ENCODE measurements around the gene WDR31. TPM values are rescaled to one million over a fixed set of nuclear protein-coding genes. Genes with fewer than 3 reads are reported as not detected.
"Not testable (repeated sequence)": the region's sequence is repeated elsewhere in the genome, so short reads cannot be mapped to it uniquely, and the experiment has no call there.

WDR31 gene
- total RNA-seq, 1 donor from 2014 or later: 1.7 TPM

DNA sequence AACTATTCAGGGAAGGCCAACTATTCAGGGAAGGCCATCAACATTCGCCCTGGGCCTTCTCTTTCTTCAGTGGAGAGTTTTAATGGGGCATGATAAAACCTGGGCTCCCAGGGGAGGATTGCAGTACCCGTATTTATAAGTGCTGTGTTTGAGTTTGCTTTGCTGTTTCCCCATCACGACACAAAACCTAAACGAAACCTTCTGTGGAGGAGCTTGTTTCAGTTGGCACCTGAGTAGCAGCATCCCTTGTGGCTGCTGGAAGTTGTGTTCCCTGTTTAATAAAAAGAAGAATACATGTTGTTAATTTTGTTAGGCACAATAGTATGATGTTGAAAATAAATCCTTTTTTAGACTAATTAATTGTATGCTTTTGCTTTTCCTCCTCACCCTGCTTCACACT lies 8.3 kb downstream of the WDR31 start:
- DNase-seq: no peak

DNA sequence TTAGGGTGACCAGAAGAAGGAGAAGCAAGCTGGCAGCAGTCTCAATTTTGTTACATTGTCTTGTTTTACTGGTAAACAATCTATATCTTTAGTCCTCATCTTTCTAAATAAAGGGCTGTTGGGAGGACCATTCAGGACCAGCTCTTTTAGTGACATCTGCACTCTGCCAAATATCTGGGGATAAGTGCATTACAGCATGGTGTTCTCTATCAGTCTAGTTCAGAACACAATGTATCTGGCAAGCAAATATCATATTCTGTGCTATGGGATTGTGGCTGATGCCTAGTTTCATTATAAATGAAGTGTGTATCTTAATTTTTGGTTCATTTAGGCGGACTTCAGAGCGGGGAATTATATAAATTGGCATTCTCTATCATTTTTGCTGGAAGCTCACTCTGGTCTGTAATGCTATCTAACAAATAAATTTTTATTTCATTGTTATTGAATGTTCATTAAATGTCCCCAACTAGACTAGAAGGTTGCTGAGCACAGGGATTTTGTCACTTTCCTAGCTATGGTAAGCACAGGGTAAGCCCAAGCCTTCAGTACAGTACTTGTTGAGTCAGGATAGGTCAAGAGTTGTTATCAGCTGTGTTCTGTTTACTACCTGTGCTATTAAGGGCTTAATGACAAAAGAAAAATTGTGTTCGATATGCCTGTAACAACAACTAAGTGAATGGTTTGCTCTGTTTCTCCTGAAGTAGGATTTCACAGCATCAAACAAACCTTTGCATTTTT lies 11.9 kb downstream of the WDR31 start:
- no peak for DNase-seq

DNA sequence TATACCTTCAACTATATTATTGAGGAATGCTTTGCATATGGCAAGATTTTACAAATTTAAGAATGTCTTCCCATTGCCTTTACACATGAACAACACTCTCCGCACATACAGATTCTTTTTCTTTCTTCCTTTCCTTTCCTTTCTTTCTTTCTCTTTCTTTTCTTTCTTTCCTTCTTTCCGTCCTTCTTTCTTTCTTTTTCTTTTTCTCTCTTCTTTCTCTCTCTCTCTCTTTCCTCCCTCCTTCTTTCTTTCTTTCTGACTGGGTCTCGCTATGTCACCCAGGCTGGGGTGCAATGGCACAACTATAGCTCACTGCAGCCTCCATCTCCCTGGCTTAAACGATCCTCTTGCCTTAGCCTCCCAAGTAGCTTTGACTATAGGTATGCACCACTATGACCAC lies 13.8 kb downstream of the WDR31 start:
- no peak for DNase-seq

DNA sequence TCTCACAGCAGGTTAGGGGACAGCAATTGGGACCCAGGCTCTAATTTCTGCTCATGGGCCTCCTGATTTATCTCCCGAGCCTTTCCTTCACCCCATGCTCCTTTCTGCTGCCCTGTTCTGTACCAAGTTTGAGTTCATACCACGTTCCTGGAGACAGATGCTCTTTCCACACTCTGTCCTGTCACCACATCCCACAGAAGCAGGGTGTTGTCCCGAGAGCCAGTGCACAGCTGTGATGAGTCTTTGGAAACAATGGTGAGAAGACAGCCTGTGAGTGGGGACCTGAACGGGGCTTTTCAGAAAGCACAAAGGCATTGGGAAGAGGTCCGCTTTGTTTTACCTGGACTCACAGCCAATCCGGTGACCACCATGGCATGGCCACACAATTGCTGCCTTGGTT lies 17.4 kb downstream of the WDR31 start:
- DNase-seq: no peak

DNA sequence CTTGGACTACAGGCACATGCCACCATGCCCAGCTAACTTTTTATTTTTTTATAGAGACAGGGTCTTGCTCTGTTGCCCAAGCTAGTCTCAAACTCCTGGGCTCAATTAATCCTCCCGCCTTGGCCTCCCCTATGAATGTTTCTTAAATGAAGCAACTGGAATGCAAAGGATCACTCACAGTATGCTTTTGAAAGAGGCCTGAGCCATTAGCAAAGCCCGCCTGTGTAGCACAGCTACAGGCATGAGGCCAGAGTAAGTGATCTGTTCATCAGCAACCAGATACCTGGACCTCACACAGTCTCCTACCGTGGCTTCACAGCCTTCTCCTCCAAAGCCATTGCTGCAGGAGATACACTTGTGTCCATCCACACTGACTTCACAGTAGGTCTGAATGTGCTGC lies 20.0 kb downstream of the WDR31 start:
- no peak for DNase-seq

DNA sequence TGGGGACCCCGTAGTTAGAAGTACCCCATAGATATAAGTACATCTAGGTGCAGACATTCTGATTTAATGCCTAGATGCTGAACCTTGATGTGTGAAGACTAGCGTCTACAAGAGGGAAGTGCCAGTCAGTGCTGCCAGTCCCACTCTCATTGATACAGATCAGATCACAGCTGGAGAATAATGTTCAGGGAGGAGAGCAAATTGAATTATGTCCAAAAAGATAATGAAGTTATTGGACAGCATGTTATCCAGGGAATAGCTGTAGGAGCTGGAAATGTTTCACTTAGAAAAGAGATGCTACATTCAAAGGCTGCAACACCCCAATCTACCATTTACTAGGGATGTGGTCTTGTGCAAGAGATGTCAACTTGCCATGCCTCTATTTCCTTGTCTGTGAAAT lies 21.0 kb downstream of the WDR31 start:
- no peak for DNase-seq

DNA sequence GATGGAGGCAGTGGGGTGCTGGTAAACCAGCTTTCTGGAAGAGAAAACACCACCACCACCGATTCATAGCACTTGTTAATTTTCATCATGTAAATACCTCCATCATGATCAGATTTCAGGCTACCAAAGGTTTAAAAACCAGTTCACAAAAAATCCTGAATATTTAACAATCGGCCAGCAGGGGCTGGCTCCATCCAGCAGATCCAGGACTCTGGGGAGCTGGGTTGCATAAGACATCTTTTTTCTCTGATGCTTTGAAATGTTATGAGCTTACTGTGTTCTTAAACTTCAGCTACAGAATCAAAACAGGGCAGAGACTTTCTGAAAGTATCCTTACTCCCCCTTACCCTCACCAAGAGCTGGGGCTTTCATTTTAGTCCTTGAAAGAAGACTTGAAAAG lies 22.3 kb downstream of the WDR31 start:
- no peak for DNase-seq

DNA sequence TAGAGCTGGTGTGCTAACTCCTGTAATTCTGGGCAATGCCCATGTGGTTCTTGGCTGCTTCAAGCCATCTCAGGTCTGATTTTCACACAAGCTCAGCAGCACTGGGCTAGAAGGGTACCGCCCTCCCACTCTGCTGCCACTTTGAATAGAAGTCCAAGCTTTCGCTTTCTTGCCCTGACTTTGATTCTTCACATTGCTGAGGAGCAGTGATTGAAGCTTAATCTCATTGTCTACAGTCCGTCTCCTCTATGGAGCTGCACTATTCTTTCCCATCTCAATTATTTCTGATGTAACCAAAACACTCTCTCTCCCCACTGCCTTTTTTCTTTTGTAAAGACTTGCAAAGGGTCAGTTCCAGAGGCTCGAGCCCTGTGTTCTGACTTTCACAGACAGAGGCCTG lies 24.0 kb downstream of the WDR31 start:
- no peak for DNase-seq

DNA sequence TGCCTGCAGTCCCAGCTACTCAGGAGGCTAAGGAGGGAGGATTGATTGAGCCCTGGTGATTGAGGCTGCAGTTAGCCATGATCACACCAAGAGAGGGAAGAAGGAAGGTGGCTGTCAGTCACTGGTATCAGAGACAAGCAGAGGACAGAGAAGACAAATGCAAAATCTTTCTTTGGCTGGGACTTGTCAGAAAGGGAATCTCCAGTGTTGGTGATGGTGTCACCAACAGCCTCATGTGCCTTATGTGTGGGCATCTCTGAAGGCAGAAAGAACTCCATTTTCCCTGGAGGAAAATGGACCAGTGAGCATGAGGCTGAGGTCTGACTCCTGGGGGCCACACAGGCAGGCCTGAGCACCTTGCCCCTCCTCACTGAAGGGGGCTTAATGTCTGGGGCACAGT lies 24.8 kb downstream of the WDR31 start:
- no peak for DNase-seq

DNA sequence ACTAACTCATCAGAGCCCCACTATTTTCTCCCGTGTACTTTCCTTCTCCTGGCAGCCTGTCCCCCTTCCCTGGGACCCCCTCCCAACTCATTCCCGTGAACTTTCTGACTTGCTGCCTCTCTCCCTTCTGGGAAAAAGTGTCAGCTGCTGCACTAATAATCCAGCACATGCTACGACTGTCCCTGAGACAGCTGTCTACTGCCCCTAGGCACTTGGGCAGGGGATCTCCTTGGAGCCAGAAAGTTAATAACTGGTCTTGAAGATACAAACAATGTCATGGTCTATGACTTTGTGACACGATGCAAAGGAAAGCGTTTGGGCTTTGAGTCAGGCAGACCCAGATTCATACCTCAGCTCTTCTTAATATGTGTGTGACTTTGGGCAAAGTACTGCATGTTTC lies 26.8 kb downstream of the WDR31 start:
- DNase-seq: no peak

DNA sequence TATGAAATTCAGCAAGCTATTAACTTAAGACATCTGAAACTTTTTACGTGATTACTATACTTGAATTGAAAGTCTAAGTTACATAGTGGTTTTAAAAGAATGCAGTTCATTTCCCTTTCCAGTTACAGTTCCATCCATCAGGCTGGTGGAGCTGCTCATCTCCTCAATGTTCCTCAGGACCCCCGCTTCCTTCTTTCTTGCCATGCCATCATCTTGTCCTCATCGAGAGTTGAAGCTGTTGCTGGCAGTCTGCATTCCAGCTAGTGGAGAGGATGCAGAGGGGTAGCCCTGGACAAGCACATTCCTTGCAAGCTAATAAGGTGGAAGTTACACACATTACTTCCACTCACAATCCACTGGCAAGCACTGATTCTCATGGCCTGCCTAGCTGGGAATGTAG lies 28.1 kb downstream of the WDR31 start:
- no peak for DNase-seq

DNA sequence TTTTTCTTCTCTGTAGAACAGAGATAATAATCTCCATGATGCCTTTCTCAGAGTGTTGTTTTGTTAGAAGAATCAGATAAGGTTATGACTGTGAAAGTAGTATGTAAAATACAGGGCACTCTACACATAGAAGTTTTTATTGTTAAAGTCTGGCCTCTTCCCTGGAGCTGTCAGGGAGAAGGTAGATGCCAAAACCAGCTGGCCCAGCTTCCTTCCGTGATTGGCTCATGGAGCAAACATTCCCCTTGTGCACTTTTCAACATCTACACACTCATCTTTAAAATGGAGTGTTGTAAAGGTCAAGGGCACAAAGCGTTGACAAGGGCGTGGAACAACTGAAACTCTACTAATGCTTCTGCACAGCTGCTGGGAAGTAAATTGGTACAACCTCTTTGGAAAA lies 29.5 kb downstream of the WDR31 start:
- no peak for DNase-seq

DNA sequence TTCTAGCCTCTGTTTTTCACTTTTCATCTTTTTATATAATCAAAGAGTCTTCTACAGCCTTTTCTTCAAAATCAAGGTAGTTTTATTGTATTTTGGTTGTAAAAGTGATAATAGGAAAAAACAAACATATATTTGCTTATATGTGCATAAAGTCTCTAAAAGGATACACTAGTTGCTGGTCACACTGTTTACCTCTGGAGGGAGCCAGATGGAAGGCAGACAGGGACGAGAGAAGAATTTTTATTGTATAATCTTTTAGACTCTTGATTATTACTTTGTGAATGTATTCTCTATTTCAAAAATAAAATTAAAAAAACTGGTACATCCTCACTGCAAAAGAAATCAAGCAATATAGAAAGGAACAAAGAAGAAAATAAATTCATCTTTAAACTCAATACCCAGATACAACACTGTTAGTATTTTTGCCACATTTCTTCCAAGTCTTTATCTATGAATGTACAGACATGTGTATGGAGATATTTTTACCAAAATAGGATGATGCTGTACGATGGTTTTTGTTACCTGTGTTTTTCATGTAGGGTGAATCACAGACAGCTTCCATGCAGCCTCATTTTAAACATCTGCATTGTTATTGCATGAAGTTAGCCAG lies 30.8 kb downstream of the WDR31 start:
- DNase-seq: no peak

DNA sequence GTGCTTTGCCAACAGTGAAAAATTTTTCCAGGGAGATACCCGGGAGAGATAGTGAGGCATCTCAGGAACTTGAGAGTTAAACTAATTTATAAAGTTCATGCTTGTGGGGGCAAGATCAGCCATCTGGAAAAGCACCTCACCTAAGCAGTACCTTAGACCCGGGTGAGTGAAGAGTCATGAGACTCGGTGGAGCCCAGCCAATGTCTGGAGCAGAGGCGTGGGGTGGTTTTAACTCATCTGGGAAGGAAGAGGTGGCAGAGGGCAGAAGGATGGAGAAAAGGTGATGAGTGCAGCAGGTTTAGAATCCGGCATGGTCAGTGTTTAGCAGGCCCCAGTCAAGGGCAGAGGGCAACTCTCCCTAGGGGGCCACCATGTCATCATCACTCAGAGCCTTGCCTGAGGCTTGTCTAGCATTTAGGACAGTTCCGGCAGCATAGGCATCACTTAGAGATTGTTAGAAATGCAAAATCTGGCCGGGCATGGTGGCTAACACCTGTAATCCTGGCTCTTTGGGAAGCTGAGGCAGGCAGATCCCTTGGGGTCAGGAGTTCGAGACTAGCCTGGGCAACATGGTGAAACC lies 32.6 kb downstream of the WDR31 start:
- no peak for DNase-seq

DNA sequence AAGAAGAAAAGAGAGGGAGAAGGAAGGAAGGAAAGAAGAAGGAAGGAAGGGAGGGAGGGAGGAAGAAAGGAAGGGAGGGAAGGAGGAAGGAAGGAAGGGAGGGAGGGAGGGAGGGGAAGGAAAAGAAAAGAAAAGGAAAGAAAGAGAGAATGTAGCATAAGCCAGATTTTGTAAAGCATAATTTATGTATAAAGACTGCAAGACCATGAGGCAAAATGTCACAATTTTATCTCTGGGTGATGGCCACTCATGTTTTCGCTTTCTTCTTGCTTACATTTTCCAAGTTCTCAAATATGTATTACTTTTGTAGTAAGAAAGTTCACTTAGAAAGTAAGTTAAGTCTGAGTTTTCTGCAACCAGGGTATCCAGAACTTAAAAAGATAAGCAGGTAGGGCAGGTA lies 33.5 kb downstream of the WDR31 start:
- DNase-seq: no peak

DNA sequence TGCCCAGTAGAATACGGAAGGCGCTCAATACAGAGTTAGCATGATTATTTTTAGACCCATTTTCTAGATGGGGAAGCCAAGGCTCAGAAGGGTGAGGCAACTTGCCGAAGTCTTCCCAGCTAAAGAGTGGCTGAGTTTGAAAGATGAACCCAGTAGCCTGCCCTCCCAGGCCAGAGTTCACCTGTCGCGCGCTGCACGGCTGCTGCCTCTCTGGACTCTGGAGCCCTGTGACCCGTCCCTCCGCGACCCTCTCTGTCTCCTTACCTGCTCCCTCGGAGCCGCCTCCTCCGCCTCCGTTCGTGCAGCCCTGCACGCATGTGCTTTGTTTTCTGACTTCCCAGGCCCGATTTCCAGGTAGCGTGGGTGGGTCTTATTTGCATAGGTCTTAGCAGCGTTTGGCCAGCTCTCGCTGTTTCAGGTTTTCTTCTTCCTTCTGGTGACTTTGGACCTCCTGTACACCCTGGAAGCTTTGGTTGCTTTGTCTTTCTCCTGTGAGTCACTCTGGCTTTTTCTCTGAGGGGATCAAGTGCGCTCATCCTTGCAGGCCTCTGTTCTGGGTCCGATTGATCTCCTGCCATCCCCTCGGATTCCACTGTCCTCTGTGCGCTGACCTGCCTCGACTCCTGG lies 37.2 kb downstream of the WDR31 start, which contains the start of gene RNF183:
TSS of gene RNF183 (minus strand) at position 585 of the 627 bp plus-strand sequence. CDS start 5,192 bp downstream, outside the sequence.
- DNase-seq: no peak

DNA sequence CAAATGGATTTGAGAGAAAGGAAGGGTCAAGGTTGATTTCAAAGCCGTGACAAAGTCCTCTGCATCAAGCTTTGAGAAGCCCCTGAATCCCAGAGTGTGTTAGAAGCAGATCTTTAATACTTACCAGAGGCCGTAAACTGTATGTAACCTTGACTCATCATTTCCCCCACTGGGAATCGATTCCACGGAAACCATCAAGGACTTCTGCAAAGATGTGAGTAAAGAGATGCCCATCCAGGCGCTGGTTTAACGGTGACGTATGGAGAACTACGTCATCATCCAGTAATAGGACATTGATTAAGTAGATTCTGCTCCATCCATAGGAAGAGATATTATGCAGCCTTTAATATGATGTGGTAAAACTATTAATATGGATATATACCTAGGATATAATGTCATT lies 38.5 kb downstream of the WDR31 start:
- DNase-seq: no peak

DNA sequence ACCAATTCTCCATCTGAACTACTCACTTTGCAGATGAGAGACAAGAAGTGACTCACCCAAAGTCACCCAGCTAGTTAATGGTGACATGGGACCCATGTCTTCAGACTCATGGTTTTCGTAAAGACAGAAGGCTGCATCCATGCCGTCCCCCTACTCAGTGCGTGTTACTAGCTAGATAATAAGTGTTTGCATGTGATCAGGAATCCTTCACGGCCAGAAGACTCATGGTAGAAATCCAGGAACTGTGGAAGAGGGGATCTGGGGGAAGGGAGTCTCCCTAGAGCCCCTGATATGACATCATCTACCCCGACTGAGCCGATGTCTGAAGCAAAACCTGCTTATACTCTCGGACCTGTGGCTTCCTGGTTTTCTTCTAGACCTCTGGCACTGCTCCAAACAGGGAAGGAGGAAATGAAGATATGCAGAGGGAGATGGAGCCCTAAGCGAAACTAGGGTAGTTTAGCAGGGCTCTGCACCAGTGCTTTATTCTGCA lies 40.2 kb downstream of the WDR31 start:
- DNase-seq: no peak

DNA sequence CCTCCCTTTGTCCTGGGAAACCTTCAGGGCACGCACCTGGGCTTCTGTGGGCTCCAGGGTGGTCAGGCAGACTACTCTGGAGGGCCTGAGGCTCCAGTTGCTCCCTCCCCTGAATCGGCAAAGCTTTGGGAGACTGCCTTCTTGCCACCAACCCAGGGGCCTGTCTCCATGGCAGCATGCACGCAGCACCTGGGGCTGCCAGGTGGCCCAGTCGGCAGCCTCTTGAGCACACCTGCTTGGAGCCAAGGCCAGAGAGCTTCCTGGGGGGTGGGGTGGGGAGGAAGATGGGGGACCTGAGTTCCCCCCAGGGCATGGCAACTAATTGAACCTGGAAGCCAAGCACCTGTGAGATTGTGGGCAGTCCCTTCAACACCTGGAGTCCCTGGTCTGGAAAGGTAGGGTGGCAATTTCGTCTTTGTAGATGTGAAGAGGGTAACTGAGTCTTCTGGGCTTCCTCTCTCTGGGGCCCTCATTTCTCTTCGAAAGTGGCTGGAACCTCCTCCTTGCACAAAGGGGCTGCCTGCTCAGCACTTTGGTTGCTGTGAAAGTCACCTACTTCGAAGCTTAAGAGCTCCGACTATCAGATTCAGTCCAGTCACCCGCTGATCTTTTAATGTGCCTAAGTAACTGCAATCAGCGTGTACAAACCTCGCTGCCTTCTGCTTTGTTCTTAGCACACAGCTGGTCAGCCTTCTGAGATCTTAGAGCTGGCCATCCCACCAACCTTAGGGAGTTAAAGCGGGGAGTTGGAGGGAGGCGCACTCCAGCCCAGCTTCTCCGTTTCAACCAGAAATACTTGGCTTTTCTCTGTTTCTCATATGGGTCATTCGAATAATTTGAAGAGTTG lies 40.9 kb downstream of the WDR31 start:
- no peak for DNase-seq

DNA sequence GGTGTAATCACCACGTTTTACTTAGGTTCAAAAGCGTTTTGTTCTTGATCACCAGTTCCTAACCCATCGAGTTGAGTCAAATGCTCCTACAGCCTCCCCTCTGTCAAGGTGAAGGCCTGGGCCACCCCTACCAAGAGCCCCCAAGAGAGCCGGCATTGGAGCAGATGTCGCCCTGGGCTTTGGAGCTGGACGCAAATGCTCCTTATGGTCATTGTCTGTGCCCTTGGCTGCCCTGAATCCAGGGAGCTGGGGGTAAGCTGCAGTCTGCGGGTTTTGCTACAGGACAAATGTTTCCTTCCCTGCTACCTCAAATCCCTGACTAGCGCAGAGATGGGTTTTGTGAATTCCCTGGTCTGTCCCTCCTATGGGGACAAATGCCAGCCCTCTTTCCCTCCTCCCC lies 41.8 kb downstream of the WDR31 start:
- DNase-seq: no peak

DNA sequence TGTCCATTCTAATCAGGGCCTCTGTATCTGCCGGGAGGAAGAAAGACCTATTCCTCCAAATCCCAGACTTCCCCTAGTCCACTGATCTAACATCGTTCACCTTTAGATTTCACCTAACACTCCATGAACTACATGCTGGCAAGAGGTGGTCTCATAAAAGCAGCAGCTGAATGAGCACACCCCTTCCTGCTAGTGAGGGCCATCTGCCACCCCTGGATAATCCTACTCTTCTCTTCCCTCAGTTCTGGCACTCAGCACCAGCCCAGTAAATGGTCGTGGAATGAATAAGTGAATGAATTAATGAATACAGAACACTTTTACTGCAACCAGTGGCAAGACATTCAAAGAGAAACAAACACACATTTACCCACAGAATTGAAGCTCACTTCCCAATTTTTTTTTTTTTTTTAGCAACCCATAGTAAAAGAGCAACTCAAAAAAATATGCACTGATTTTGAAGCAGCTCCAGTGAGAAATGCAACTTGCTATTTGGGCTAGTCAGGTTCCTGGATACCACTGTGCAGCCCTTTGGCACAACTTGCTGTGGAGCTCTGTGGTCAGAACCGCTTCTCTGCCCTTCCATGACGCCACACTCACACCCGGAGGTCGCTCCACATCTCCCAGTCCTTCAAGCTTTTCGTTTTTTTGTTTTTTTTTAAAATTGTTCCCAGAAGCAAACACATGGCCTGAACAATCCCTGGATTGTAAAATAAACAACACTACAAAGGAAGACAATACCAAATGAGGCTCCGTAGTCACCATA lies 43.1 kb downstream of the WDR31 start:
- DNase-seq: no peak

DNA sequence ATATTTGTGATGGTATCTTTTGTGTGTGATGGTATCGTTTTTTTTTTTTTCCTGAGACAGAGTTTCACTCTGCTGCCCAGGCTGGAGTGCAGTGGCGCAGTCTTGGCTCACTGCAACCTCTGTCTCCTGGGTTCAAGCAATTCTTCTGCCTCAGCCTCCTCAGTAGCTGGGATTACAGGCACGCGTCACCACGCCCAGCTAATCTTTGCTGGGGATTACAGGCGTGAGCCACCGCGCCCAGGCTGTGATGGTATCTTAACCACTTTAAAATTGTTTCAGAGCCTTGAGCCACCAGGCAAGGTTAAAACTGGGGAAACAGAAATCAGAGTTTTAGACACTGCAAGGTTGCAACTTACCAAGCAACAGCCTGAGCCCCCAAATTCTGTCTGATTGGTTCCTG lies 43.8 kb downstream of the WDR31 start:
- not testable (repeated sequence) for DNase-seq
